Loucy (cell line): ENCODE data around the gene HOXB4.

ENCODE experiments used
- CTCF ChIP-seq: fragments of 200-600 bp; sonication (generic); conservative IDR thresholded peaks from 2 replicates; pipeline ENCODE4 v1.5.1; 2014; ENCODE audit warnings: mild to moderate bottlenecking, antibody characterized with exemption, low read length
- EZH2phosphoT487 ChIP-seq: fragments of 200-600 bp; IDR thresholded peaks from 2 replicates; pipeline ENCODE4 v1.6.1; 2018; ENCODE audit warnings: antibody characterized with exemption, mild to moderate bottlenecking, moderate library complexity, borderline replicate concordance

DNA sequence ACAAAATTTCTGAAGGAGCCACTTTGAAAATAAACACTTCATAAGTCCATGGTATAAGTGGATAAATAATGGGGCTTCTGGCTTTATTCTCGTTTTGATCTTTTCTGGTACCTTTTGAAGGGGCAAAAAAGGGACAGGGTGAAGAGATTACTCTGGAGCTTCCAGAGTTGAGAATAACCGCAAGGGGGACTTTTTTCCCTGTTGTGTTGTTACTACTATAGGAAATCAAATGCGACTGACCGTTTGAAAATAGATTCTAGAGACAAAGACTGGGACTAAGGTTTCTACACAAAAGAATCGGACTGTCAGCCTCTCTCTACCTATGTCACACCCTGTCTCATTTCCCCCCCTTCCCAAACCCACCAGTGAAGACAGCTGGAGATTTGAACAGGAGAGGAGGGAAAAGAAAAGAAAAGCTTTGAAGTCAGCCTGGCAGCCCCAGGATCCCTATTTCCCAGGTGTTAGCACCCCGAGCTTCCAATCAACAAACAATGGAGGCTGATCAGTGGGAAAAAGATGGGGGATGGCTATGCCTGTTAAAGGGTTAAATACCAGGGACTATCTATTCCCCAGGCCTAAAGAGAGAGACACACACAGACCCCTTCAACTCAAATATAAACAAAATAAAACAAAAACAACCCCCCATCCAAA lies 8.4 kb downstream of the HOXB4 start:
- TF ChIP-seq CTCF (0 out of 2 replicates have a peak, but pooled peaks have one; percentile 11), EZH2phosphoT487 (no peak)
